Daoy (cell line): ENCODE data around the gene TMEM256. TPM values are rescaled to one million over a fixed set of nuclear protein-coding genes. Genes with fewer than 3 reads are reported as not detected.

Experiments used
- DNase-seq: peaks from one replicate; pipeline ENCODE4 v3.0.0-alpha.2; 2015; ENCODE audit warnings: low read depth
- total RNA-seq: library from RNA; depleted of rRNA; stranded (reverse); fragments of >200 nt; shearing (Covaris generic); gene quantifications from 2 replicates; pipeline ENCODE4 v1.2.3, GENCODE V29; 2014

Gene TMEM256
- total RNA-seq, 1 experiment from 2014 or later = 68.8 TPM

DNA sequence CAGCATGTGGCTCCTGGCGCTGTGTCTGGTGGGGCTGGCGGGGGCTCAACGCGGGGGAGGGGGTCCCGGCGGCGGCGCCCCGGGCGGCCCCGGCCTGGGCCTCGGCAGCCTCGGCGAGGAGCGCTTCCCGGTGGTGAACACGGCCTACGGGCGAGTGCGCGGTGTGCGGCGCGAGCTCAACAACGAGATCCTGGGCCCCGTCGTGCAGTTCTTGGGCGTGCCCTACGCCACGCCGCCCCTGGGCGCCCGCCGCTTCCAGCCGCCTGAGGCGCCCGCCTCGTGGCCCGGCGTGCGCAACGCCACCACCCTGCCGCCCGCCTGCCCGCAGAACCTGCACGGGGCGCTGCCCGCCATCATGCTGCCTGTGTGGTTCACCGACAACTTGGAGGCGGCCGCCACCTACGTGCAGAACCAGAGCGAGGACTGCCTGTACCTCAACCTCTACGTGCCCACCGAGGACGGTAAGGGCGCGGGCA, 4.4 kb upstream of the TMEM256 start:
- DNase-seq = no peak

DNA sequence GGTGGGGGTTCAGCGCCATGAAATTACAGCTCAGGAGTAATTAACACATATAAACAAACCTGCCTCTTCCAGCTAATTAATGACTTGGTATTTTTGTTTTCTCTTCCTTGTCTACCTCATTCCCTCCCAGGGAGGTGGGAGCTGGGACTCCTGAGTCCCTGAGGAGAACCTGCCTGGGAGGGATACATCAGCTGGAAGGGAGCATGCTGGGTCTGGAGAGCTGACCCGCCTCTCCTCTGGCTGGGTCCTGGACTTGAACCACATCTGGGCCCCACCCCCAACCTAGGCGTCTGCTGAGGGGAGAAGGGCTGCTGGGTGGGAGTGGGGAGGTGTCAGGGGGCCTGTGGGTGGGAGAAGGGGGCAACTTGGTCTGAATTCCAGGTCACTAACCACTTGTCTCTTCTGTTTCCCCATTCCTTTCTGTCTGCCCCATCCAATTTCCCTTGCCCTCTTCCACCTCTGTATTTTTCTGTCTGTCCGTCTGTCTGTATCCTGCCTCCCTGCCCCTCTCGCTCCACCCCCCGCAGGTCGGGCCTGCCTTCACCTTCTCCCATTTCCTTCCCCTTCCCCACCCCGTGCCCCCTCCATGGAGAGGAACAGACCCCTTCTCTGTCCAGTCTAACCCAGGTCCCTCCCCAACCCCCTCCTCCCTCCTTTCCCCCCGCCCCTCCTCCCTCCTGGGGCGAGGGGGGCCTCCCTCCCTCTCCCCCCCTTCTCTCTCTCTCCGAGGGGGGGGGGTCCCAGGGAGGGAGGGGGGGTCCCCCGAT, 3.8 kb upstream of the TMEM256 start, which contains the start of gene NLGN2:
Gene NLGN2 (plus strand): TSS at position 361 of the 767 bp plus-strand sequence. CDS start 411 bp downstream, outside the sequence.
- no peak for DNase-seq

DNA sequence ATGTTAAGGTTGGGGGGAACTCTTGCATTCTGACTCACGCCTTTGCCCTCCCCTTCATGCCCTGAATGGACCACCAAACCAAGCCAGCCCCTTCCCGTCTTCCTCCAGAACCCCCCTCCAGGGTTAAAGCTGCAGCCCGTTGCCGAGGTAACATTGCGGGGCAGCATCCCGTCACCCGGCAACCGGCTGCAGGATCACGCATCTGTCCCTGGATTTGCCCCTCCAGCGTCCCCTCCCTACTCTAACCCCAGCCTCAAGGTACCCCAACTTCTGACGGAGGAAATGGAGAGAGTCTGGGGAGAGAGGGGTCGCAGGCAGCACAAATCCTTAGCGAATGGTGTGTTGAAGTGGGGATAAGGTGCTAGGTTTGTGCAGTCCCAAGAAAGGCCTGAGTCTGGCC, 3.2 kb upstream of the TMEM256 start:
- DNase-seq = no peak

DNA sequence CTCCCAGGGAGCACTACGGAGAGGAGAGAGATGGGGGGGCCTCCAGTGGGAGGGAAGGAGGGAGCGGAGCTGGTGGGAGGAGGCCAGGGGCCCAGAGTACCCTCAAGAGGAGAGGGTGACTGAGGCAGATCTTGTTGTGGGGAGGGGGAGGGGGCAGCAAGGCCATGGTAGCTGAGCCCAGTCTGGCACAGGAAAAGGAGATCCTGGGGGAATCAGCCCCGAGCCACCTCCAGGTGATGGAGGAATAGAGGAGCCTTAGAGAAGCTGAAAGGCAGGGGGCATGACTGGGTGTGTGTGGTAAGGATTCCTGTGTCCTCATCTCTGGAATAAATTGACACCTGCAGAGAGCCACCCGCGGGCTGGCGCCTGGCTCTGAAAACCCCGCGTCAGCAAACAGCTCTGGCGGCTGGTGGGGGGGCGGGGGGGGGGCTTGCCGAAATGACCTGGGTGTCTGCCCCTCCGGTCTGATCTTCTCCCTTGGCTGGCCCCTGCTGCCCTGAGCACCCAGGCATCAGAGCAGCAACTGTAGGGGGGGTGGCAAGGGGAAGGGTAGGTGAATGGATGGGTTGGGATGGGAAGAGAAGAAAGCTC, 2.4 kb upstream of the TMEM256 start:
- no peak for DNase-seq

DNA sequence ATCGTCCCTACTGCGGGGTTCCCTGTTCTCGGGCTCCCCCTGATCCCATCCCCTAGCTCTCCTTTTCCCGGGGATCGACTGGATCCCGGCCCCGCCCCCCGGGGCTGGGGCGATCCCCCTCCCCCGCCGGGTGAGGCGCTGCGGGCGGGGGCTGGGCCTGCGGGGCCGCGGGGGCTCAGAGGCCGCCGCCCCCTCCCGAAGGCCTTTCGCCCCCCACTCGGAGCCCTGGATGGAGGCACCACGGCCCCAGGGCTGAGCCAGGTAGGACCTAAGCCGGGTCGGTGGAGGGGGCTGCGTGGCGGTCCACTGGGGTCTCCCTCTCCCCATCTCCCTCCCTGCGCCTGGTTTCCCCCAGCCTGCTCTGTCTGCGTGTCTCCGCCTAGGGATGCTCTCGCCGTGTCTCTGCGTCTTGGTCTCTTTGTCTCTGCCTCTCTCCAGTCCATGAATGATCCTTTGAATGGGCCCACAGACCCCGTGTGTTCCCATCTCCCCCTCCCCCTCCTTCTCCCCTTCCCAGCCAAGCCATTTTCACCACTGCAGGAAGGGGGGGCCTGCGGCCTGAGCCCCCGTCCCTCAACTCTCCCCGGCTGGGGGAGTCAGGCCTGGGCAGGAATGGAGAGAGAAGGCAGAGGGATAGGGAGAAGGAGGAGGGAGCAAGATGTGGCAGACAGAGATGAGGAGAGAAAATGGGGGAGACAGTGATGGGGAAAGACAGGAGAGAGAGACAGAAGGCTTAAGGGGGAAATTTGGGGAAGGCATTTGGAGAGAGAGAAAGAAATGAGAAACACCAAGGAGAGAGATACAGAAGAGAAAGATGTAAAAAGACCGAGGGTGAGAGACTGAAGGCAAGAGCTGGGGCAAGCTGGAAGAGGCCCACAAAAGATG, 1.7 kb upstream of the TMEM256 start:
- peak; percentile 22 for DNase-seq

DNA sequence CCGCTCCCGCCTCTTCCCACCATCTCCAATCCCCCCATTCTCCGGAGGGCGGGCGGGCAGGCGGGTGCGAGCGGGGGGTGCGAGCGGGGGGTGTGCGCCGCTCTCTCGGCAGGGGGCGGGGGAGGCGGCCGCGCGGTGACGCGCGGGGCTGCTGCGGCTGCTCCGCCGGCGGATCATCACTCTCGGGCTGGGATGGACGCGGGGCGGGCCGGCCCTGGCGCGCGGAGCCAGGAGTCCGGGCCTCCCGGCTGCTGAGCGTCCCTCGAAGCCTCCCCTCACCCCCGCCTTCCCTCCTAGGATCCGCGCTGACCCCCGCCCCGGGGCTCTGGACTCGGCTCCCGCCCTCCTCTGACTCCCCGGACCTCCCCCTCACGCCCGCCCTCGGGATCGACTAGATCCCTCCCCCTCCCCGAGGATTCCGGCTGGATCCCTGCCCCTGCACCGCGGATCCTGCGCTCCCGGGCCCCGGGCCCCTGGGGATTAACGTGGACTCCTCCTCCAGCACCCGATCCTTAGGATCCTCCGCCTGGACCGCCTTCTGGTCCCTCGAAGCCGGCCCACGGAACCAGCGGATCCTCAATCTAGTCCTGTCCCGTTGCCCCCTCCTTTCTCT, 946 bp upstream of the TMEM256 start:
- peak; percentile 40 for DNase-seq

DNA sequence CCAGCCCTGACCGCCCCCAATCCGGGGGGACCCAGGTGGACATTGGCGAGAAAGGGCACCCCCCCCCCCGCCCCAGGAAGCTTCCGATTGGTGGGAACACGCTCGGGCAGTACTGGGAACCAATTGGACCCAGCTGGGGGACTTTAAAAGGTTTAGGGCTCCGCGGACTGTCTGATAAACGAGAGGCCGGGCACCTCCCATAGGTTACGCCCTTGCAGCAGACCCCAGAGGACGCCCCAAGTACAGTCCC, 245 bp downstream of the TMEM256 start:
- DNase-seq = no peak

DNA sequence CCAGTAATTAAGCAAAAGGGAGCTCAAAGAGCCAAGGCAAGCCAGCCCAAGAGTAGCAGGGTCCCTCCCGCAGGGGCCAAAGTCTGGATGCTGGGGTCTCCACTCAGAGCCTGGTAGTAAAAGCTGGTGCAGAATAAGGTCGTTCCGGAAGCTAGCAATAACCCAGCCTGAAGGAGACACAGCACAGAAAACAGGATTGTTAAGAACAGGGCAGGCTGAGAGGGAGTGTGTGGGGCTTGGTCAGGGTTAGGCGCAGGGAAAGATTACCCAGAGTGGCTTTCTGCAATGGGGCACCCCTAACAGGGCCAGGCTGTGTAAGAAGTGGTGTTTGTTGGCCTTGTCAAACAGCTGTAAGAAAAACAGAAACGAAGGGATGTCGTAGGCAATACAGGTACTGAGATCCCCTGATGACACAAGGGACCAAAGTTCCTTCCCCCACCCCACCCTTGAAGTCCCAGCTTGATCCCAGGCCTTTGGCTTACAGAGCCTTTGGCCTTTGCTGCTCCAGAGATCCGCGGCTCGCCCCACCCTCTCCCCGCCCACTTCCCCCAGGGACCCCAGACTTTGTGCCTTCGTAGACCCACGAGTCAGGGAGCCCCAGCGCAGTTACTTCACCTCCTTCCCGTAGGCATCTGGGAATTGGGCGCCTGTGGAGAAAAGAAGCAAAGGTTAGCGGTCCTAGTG, 712 bp downstream of the TMEM256 start:
- DNase-seq = no peak

DNA sequence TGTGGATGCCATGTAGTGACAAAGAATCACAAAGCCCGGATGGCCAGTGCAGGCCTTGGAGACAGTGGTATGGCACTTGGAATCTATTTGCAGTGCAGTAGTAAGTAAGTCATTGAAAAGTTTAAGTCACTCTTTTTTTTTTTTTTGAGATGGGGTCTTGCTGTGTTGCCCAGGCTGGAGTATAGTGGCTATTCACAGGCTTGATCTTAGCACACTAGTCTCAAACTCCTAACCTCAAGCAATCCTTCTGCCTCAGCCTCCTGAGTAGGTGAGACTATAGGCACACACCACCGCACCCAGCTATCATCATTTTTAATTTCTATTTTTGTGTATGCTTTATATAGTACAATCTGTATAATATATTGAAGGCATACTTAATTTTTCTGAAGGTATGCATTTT, 5.3 kb downstream of the TMEM256 start:
- no peak for DNase-seq

DNA sequence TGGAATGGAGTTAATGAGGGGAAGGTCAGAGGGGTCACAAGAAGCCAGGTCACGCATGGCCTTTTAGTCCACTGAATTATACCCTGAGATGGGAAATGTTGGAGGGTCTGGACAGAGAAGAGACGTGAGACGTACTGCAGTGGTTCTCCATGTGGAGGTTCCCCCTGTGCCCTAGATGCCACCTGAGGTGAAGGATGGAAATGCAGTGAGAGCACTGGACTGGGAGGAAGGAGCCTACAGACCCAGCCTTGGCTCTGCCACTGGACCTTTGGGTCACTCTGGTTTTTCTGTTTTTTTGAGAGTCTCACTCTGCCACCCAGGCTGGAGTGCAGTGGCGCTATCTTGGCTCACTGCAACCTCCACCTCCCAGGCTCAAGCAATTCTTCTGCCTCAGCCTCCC, 7.8 kb downstream of the TMEM256 start:
- no peak for DNase-seq

DNA sequence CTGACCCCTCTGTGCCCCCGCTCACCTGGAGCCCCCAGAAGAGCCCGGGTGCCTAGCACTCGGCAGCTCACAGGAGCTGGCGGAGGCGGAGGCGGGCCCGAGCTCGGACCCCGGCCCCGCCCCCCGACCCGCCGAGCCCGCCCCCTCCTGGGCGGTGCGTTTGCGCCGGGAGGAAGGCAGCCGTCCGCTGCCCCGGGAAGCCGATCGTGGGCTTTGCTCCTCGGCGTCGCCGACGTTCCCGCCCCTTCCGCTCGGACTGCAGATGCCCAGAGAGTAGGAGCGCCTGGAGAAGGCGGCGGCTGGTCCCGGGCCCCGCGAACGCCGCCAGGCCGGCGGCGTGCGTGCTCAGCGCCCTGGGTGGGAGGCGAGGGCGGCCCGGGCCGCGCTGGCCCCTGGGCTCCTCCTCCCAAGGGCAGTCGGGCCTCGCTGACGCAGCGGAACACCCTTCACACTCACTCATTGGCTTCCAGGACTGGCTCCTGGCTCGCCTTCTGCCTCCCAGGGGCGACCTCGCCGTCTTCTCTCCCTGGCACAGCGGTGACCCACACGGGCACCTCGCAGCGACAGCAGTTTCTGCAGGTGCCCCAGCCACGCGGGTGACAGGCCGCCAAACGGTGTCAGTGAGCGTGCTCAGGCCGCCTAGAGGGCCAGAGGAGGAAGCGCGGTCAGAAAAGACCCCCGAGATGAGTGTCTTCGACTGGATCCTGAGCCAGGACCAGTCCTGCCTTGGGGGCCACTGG, 9.3 kb downstream of the TMEM256 start, which contains the start of gene PLSCR3:
Gene PLSCR3 (minus strand): TSS at position 74 of the 740 bp plus-strand sequence. CDS start 415 bp downstream, outside the sequence.
- peak; percentile 95 for DNase-seq

DNA sequence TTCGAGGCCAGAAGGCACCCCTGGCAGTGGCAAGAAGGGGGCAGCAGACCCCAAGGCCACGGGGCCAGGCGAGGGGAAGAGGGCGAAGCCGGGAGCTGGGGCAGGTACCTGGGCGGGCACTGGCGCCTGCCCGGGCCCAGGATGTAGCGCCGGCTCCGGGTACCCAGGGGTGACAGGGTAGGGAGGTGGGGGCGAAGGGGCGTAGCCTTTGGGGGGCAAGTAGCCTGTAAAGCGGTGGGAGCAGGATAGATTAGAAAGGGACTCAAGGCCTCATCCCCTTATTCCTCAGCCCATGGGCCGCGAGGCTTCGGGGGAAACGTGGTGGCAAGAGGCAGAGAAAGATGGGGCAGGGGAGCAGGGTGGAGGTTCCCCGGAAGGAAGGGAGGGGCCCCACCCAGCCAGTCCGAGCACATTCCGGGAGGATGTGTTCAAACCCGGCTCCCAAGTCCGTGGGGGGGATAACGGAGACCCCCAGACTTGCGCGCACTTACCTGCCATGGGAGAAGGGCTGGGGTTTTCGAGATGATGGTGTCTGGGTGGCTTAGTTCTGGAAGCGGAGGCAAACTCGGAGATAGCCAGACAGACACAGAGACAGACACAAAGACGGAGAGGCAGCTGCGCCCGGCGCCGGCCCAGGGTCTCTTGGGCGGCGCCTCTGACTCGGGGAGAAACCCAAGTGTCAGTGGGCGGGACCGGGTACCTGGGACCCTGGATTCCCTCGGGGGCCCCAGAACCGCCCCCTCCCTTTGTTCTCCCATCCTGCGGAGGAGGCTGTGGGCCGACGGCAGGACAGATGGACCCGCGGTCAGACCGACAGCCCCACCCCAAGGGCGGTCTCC, 10.1 kb downstream of the TMEM256 start:
- DNase-seq = peak; percentile 38

DNA sequence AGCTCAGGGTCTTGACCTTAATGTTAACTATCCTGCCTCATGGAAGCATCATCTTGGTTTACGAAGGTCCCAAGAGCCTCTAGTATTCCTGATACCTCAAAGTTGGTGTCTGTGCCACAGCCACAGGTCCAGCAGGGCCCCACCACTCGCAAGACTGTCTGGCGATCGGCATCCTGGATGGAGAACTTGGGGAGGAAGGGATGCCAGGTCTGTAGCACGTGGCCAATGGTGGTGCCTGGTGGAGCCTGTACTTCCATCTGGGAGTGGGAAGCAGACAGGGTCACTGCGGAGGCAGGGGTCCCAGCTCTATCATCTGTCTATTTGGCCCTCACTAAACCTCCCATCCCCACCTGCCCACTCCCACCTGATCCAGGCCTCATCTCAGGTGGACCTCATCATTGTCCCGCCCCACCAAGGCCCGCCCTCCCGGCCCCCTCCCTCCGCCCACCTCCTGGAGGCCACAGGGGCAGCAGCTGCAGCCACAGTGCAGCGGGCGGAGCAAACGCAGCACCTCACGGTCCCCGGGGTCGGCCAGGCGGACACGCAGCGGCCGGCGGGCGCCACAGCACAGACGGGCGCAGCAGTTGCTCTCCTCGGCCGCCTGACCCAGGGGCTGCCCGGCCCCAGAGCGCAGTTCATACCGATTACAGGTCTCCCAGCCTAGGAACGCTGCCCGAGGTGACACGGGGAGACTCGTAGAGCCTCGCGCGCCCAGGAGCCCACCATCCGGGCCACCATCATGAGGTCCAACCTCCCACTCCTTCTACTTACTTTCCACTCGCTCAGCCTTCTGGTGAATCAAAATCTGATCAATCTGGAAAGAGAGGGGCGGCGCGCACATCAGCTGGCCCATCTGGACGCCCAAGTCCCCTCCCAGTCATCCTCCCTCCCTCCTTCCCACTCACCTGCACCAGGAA, 10.9 kb downstream of the TMEM256 start:
- no peak for DNase-seq

DNA sequence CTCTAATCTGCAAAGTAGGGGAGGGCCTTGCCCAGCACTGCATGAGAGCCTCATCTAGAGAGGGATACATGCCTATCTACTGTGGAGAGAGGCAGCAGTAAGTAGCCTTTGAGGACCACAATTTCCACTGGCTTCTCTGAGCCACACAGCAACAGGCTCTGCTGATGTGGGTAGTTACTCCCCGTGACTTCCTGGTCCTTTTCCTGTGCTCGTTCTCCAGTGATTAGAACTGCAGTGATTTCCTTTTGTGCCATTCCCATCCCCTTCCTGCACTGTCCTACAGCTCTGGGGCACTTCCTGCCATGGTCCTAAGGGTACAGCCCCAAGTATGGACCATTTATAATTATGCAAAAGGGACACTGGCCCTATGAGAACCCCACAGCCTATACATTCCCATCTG, 12.6 kb downstream of the TMEM256 start:
- no peak for DNase-seq

DNA sequence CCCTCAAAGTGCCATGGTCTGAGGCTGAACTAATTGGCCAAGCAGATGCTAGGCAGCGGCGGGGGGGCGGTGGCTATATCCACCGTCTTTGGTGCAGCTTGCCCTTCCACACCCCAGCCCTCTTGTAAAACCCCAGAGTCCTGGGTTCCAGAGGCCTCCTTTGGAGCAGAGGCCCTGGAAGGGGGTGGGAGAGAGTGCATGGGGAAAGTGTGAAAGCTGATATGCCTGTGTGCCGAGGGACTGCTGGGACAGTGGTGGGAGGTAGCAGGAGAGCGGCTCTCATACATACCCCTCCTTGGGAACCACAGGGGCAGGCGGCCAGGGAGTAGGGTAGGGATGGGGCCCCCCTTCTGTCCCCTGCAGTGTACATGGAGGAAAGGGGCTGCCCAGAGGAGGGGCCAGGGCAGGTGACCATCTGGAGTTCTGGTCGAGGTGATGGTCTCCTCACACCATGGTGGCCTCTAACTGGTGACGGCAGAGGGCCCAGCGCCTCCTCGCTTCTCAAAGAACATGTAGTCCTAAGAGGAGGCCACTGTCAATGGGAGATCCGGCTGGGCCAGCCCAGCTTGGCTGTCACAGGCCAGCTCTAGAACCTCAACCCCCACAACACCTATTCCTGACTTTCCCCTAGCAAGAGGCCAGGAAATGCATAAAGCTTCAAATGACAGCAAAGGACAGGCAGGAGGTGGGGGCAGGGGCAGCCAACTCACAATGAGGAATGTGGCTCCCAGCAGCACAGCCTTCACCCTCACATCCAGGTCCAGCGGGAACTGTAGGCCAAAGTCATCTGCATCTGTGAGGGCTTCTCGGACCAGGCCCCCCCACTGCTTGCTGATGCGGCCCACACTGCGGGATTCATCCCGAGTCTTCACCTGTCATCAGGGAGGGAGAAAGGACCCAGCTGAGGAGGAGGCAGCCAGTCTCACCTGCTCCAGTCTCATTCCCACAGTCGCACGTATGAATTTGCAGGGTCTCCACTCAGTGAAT, 13.7 kb downstream of the TMEM256 start:
- DNase-seq = no peak

DNA sequence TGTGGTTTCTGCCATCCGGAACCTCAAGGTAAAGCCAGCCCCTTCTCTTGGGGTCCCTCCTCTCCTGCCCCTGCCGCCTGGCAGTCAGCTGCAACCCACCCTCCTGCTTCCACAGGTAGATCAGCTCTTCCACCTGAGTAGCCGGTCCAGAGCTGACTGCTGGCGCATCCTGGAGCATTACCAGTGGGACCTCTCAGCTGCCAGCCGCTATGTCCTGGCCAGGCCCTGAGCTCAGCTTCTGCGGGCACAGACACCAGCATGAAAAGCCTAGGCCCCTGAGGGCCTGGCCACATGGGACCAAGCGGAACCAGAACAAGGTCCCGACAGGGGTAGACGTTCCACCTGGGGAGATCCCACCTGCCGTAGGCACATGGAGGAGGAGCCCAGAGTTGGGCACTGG, 15.0 kb downstream of the TMEM256 start:
- no peak for DNase-seq

DNA sequence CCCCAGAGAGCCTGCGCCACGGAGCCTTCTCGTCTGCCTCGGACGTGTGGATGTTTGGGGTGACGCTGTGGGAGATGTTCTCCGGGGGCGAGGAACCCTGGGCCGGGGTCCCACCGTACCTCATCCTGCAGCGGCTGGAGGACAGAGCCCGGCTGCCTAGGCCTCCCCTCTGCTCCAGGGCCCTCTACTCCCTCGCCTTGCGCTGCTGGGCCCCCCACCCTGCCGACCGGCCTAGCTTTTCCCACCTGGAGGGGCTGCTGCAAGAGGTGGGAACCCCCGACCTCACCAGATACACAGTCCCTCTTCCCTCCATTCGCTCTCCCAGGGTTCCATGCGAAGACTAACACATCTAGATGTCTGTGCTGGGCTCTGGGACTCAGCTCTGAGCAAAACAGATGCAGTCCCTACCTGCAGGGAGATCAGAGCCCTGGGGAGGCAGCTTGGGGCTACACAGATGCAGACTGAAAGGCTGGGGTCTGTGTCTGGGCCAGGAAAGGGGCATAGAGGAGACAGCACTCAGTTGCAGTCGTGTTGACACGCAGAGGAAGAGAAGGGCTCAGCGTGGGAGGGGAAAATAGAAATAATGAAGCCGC, 19.3 kb downstream of the TMEM256 start:
- no peak for DNase-seq
